Fibroblast of the aortic adventitia (primary cell): ENCODE data around the gene GREM2. TPM values are rescaled to one million over a fixed set of nuclear protein-coding genes. Genes with fewer than 3 reads are reported as not detected.

Experiments
- DNase-seq: peaks from one replicate; pipeline ENCODE4 v3.0.0-alpha.2; 2010; ENCODE audit warnings: low read depth
- H3K4me3 ChIP-seq: 2 replicates; pipeline ENCODE4 v1.5.1; 2011; ENCODE audit warnings: low read depth, mild to moderate bottlenecking, control low read depth, low read length, moderate library complexity
- CTCF ChIP-seq: IDR thresholded peaks from 2 replicates; pipeline ENCODE4 v1.5.1; 2011; ENCODE audit warnings: mild to moderate bottlenecking, low read length, control low read depth, inconsistent platforms; ENCODE audit not compliant: insufficient read depth
- total RNA-seq: library from RNA; depleted of rRNA; stranded (reverse); fragments of >200 nt; gene quantifications from 2 replicates; pipeline ENCODE4 v1.2.3, GENCODE V29; 2012; ENCODE audit warnings: low replicate concordance

Gene GREM2
- total RNA-seq, 1 donor = 26.8 TPM

DNA sequence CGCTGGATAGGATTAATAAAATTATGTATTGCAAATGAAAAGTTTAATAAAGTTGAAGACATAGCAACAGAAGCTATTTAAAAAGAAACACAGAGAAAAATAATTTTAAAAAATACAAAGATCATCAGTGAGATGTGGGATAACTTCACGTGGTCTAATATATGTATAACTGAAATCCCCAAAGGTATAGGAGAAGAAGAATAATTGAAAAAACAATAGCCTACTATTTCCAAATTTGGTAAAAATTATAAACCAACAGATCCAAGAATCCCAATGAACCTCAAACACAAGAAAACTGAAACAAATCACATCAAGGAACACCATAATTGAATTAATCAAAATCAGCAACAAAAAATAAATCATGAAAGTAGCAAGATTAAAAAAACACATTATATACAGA lies 44.9 kb downstream of the GREM2 start:
- H3K4me3 ChIP-seq = no peak overlapping the region
- no peak for DNase-seq
- no peak for TF ChIP-seq CTCF

GRCh38 chr1:240562779-240563178 lies 49.2 kb downstream of the GREM2 start:
- DNase-seq = no peak
- no peak for TF ChIP-seq CTCF
- no peak overlapping the region for H3K4me3 ChIP-seq

DNA sequence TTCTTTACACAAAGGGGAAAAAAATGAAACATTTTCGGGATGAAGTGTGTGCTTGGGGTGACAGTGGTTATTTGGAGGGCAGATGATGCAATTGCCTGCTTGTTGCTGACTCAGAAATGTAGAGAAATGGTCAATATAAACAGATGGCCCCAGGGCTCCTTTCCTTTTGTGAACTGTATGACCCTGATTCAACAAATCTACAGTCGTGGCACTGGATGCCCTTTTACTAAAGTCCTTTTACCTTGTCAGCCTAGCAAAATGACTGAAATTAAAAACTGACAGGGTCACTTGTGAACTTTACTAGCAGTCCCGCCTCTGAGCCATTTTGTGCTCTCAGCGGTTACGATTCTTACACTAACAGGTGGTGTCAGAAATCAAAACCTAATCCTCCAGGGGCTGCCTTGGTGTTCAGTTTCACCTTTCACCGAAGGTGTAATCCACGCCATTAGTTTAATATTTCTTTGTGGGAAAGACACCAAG lies 49.8 kb downstream of the GREM2 start:
- DNase-seq = peak; percentile 46
- no peak overlapping the region for H3K4me3 ChIP-seq
- TF ChIP-seq CTCF = no peak

DNA sequence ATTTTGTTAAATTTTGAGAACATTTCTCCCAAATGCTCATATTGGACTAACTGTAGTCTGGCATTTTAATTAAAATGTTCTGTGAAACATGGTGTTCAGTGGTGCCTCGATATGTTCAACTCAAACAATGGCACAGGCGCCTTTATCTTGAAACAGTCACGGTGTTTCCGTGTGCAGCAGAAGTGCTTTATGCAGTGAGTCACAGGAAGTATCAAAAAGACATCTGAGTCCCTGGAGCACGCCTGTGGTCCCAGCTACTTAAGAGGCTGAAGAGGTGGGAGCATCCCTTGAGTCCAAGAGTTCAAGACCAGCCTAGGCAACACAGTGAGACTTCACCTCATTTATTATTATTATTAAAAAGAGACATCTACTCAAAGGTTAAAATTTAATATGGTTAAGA lies 52.2 kb downstream of the GREM2 start:
- no peak for TF ChIP-seq CTCF
- DNase-seq = peak; percentile 26
- H3K4me3 ChIP-seq = no peak overlapping the region

DNA sequence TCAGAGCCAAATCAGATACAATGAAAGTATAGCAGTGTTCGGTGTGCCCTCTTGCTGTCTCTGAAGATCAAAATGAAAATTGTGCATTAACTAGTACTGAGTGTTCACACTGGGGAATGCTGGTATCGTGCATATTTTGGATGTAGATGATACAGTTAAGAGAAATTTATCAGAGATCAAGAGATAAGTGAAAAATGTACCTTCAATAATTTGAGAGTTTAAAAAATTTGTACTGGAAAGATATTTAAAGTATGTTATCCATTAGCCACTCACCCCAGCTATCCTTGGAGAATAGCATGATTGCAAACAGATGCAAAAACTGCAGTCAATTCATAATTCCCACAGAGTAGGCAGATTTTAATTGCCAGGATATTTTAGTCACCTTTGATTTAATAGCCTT lies 56.4 kb downstream of the GREM2 start:
- no peak overlapping the region for H3K4me3 ChIP-seq
- TF ChIP-seq CTCF = no peak
- peak; percentile 52 for DNase-seq

DNA sequence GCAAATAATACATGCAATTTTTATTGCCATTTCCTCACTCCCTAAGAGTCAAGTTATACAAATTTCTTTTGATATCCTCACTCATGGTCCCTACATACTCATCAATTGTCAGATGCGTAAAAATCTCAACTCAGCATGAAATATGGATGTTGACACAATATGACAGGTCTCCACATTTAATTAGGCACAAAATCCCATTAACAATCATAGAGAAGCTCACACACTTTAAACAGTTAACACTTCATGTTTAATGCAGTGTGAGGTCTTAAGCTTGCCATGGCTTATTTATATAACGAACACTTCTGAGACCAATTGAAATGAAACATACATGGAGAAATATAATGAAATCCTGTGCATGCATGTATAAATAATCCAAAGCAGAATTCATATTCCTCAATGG lies 58.6 kb downstream of the GREM2 start:
- TF ChIP-seq CTCF = no peak
- no peak for DNase-seq
- H3K4me3 ChIP-seq = no peak overlapping the region

- H3K4me3 ChIP-seq = no peak overlapping the region
- DNase-seq = no peak
- TF ChIP-seq CTCF = no peak
Observed at GRCh38 chr1:240539769-240540414, 72.1 kb downstream of the GREM2 start.
